Measurements from ENCODE around the gene NOTCH2.

The NOTCH2 gene

DNA sequence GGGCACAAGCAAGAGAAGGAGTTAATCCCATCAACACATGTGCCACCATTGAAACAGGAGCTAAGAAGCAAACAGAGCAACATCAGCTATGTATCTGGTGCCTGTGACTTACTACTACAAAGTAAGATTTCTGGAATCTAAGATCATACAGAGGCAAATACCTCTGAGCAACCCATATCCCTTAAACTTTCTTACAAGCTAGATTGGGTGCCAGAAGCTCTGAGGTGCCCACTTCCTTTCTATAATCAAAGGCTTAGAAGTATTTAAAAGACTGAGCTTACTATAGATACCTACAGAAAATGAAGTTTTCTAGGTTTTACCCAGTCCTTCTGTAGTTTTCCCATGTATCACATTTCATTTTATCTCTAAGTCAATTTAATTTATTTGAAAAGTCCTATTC lies 128.8 kb downstream of the NOTCH2 start:
- H3K4me1 ChIP-seq (ENCODE audit: low read length): peaks cover 7% of the 10 kb centered on the region; the same call in 1 of the 2 replicates
- H4K20me1 ChIP-seq (ENCODE audit: insufficient read depth, low read length): no peaks in the 10 kb centered on the region
- no peaks in the 10 kb centered on the region for H3K27me3 ChIP-seq (ENCODE audit: low read depth, low read length)
- H3K4me3 ChIP-seq (ENCODE audit: low read length): no peak overlapping the region
- TF ChIP-seq EZH2phosphoT487 (IDR thresholded peaks at IDR 0.05; ENCODE audit: low read depth): no peak
- TF ChIP-seq, protein P1, sequence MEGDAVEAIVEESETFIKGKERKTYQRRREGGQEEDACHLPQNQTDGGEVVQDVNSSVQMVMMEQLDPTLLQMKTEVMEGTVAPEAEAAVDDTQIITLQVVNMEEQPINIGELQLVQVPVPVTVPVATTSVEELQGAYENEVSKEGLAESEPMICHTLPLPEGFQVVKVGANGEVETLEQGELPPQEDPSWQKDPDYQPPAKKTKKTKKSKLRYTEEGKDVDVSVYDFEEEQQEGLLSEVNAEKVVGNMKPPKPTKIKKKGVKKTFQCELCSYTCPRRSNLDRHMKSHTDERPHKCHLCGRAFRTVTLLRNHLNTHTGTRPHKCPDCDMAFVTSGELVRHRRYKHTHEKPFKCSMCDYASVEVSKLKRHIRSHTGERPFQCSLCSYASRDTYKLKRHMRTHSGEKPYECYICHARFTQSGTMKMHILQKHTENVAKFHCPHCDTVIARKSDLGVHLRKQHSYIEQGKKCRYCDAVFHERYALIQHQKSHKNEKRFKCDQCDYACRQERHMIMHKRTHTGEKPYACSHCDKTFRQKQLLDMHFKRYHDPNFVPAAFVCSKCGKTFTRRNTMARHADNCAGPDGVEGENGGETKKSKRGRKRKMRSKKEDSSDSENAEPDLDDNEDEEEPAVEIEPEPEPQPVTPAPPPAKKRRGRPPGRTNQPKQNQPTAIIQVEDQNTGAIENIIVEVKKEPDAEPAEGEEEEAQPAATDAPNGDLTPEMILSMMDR (IDR thresholded peaks at IDR 0.05; ENCODE audit: low read depth, low read length): no peak
- H3K4me2 ChIP-seq (ENCODE audit: low read length): no peak overlapping the region
- H3K36me3 ChIP-seq (replicated peaks; ENCODE audit: low read depth, low read length): peaks cover 22% of the 10 kb centered on the region
- no peak overlapping the region for H3K9ac ChIP-seq (ENCODE audit: low read length)
- H3K27ac ChIP-seq (ENCODE audit: low read length): no peak overlapping the region
- no peak overlapping the region for H2AFZ ChIP-seq (ENCODE audit: low read depth, low read length)
- no peaks in the 10 kb centered on the region for H3K79me2 ChIP-seq (ENCODE audit: low read length)
- H3K9me3 ChIP-seq (ENCODE audit: insufficient read depth, low read length): no peaks in the 10 kb centered on the region

DNA sequence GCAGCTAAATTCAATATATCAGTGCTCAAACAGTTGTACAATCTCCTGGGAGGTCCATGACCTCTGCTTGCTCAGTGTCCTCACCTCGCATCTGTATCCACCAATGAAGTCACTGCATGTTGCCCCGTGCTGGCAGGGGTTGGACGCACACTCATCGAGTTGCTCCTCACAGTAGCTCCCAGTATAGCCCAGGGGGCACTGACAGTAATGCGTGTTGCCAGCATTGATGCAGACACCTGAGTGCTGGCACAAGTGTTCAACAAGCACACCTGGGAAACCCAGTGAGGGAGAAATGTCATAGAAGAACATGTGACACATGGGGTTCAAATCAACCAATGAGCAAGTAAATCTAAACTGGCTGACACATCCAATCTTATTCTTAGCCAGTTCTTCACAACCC lies 132.3 kb downstream of the NOTCH2 start:
- Histone ChIP-seq H2AFZ (ENCODE audit: low read depth, low read length) (no peak overlapping the region), H3K9me3 (ENCODE audit: insufficient read depth, low read length) (peaks cover 13% of the 10 kb centered on the region), H3K4me1 (ENCODE audit: low read length) (no peaks in the 10 kb centered on the region), H3K4me2 (ENCODE audit: low read length) (no peak overlapping the region), H4K20me1 (ENCODE audit: insufficient read depth, low read length) (no peaks in the 10 kb centered on the region), H3K27ac (ENCODE audit: low read length) (no peak overlapping the region), H3K79me2 (ENCODE audit: low read length) (no peaks in the 10 kb centered on the region), H3K4me3 (ENCODE audit: low read length) (no peak overlapping the region), H3K36me3 (replicated peaks; ENCODE audit: low read depth, low read length) (peaks cover 54% of the 10 kb centered on the region), H3K27me3 (ENCODE audit: low read depth, low read length) (no peaks in the 10 kb centered on the region), H3K9ac (ENCODE audit: low read length) (no peak overlapping the region)
- TF ChIP-seq, protein P1 (IDR thresholded peaks at IDR 0.05; ENCODE audit: low read depth, low read length): no peak
- TF ChIP-seq EZH2phosphoT487 (IDR thresholded peaks at IDR 0.05; ENCODE audit: low read depth): no peak

DNA sequence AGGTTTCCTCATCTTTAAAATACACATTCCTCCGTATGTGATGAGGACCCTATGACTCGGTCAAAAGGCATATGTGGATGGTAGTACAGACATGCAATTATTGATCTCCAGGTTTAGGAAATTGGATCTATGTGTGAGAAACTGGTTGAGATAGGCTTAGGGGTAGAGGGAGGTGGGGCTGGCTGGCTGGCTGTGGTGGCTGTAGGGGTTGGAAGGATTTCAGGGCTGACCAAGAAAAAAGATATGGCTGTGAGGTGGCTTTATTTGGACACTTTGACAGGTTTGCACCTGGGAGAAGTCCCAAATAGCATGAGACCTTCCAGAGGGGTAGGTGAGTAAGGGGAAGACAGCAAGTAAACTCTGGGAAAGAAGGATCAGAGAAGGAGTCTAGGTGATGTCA lies 133.5 kb downstream of the NOTCH2 start:
- H2AFZ ChIP-seq (ENCODE audit: low read depth, low read length): no peak overlapping the region
- no peaks in the 10 kb centered on the region for H3K4me1 ChIP-seq (ENCODE audit: low read length)
- H3K27ac ChIP-seq (ENCODE audit: low read length): no peak overlapping the region
- TF ChIP-seq, protein P1 (IDR thresholded peaks at IDR 0.05; ENCODE audit: low read depth, low read length): no peak
- TF ChIP-seq EZH2phosphoT487 (IDR thresholded peaks at IDR 0.05; ENCODE audit: low read depth): no peak
- no peak overlapping the region for H3K9ac ChIP-seq (ENCODE audit: low read length)
- H3K9me3 ChIP-seq (ENCODE audit: insufficient read depth, low read length): peaks cover 13% of the 10 kb centered on the region
- H3K36me3 ChIP-seq (replicated peaks; ENCODE audit: low read depth, low read length): peaks cover 54% of the 10 kb centered on the region
- no peaks in the 10 kb centered on the region for H3K79me2 ChIP-seq (ENCODE audit: low read length)
- no peaks in the 10 kb centered on the region for H4K20me1 ChIP-seq (ENCODE audit: insufficient read depth, low read length)
- H3K27me3 ChIP-seq (ENCODE audit: low read depth, low read length): no peaks in the 10 kb centered on the region
- H3K4me3 ChIP-seq (ENCODE audit: low read length): no peak overlapping the region
- no peak overlapping the region for H3K4me2 ChIP-seq (ENCODE audit: low read length)

DNA sequence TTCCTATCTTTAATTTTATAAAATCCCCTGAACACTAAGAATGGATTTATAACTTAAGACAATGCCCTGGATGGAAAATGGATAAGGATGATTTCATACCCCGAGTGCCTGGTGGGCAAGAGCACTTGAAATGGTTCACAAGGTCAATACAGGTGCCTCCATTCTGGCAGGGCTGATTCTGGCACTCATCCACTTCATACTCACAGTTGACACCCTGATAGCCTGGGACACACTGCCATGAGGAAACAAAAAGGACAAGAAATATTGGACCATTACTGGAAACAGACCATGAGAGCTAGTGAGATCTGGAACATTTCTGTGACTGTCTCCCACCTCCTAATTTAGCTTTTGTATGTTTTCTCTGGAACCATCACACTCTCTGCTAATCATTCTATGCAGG lies 134.1 kb downstream of the NOTCH2 start:
- Histone ChIP-seq H3K9me3 (ENCODE audit: insufficient read depth, low read length) (peaks cover 13% of the 10 kb centered on the region), H3K4me2 (ENCODE audit: low read length) (no peak overlapping the region), H3K27ac (ENCODE audit: low read length) (no peak overlapping the region), H3K4me1 (ENCODE audit: low read length) (no peaks in the 10 kb centered on the region), H3K36me3 (replicated peaks; ENCODE audit: low read depth, low read length) (peaks cover 53% of the 10 kb centered on the region), H3K4me3 (ENCODE audit: low read length) (no peak overlapping the region), H3K27me3 (ENCODE audit: low read depth, low read length) (no peaks in the 10 kb centered on the region), H3K79me2 (ENCODE audit: low read length) (no peaks in the 10 kb centered on the region), H4K20me1 (ENCODE audit: insufficient read depth, low read length) (no peaks in the 10 kb centered on the region), H2AFZ (ENCODE audit: low read depth, low read length) (no peak overlapping the region), H3K9ac (ENCODE audit: low read length) (no peak overlapping the region)
- TF ChIP-seq, protein P1 (IDR thresholded peaks at IDR 0.05; ENCODE audit: low read depth, low read length): no peak
- no peak for TF ChIP-seq EZH2phosphoT487 (IDR thresholded peaks at IDR 0.05; ENCODE audit: low read depth)
